H4 (cell line): ENCODE results near the gene IFITM1. TPM values are rescaled to one million over a fixed set of nuclear protein-coding genes. Genes with fewer than 3 reads are reported as not detected.
"Not testable (repeated sequence)": the region's sequence is repeated elsewhere in the genome, so short reads cannot be mapped to it uniquely, and the experiment has no call there.

Experiments used
- DNase-seq: peaks from one replicate; pipeline ENCODE4 v3.0.0-alpha.2; 2015; ENCODE audit warnings: low spot score
- total RNA-seq: library from RNA; depleted of rRNA; stranded (reverse); fragments of >200 nt; shearing (Covaris generic); gene quantifications from 2 replicates; pipeline ENCODE4 v1.2.3, GENCODE V29; 2014

IFITM1 gene
- total RNA-seq, 1 experiment from 2014 or later: 179 TPM

GRCh38 chr11:282630-283360 is 31.0 kb upstream of the IFITM1 start:
- no peak for DNase-seq

- no peak for DNase-seq
These were observed 30.3 kb upstream of the IFITM1 start for GRCh38 chr11:283405-284104.

- DNase-seq: no peak
These were observed 29.5 kb upstream of the IFITM1 start for GRCh38 chr11:284105-285020.

GRCh38 chr11:285021-285893 is 28.6 kb upstream of the IFITM1 start:
- no peak for DNase-seq

GRCh38 chr11:285894-286220 is 28.0 kb upstream of the IFITM1 start:
- no peak for DNase-seq

- DNase-seq: not testable (repeated sequence)
These were observed 26.6 kb upstream of the IFITM1 start for GRCh38 chr11:286977-287820.

GRCh38 chr11:287821-288477 is 25.9 kb upstream of the IFITM1 start:
- DNase-seq: no peak

- DNase-seq: peak; percentile 46
These were observed 25.1 kb upstream of the IFITM1 start, which contains the start of gene PGGHG for GRCh38 chr11:288478-289397. Gene PGGHG, plus strand, starts transcription at chr11:289126. Its CDS starts 691 bp downstream, at chr11:289817.

- no peak for DNase-seq
These were observed 24.5 kb upstream of the IFITM1 start for GRCh38 chr11:289398-289711.

- no peak for DNase-seq
These were observed 23.9 kb upstream of the IFITM1 start for GRCh38 chr11:289712-290620.

- no peak for DNase-seq
These were observed 23.1 kb upstream of the IFITM1 start for GRCh38 chr11:290621-291231.

GRCh38 chr11:291281-292210 is 22.3 kb upstream of the IFITM1 start:
- no peak for DNase-seq

GRCh38 chr11:292211-293121 is 21.4 kb upstream of the IFITM1 start:
- DNase-seq: no peak

GRCh38 chr11:293271-293851 is 20.5 kb upstream of the IFITM1 start:
- DNase-seq: no peak
